PC-9 (cell line): ENCODE data around the gene BAIAP3. TPM values are rescaled to one million over a fixed set of nuclear protein-coding genes. Genes with fewer than 3 reads are reported as not detected.
"Not testable (repeated sequence)": the region's sequence is repeated elsewhere in the genome, so short reads cannot be mapped to it uniquely, and the experiment has no call there.

Source experiments
- BruUV-seq: library from RNA; stranded (reverse); fragments of 400-500 nt; replicated peaks from 2 replicates; lab custom pipeline; 2021; lab: Mats Ljungman, UMichigan
- CTCF ChIA-PET: fragments of 300-600 bp; sonication (Branson Sonifier 250); formaldehyde crosslinking; loops from one replicate; lab custom pipeline; 2022; ENCODE audit warnings: antibody characterized with exemption; lab: Charles Lee
- POLR2A ChIA-PET: fragments of 300-600 bp; sonication (Branson Sonifier 250); formaldehyde crosslinking; loops from one replicate; lab custom pipeline; 2022; ENCODE audit warnings: antibody characterized with exemption; ENCODE audit not compliant: unreplicated experiment; lab: Charles Lee
- DNase-seq, 2 experiments: peaks; one replicate each; pipeline versions ENCODE4 v3.0.0 to v3.0.0-alpha.2; 2015 to 2022; ENCODE audit warnings: mixed read lengths in 1 of 2
- H2AFZ ChIP-seq: fragments of 200-600 bp; sonication (generic); 2 replicates; pipeline ENCODE4 v1.8.1; 2017; ENCODE audit warnings: antibody characterized with exemption
- H3F3A ChIP-seq: fragments of 200-600 bp; sonication (generic); 2 replicates; pipeline ENCODE4 v1.8.1; 2017; ENCODE audit warnings: antibody characterized with exemption, mild to moderate bottlenecking, low read depth; ENCODE audit not compliant: insufficient read depth
- H3K27ac ChIP-seq: fragments of 200-600 bp; sonication (generic); 2 replicates; pipeline ENCODE4 v1.6.1; 2016; ENCODE audit warnings: mixed run types
- H3K27me3 ChIP-seq: fragments of 200-600 bp; sonication (generic); 2 replicates; pipeline ENCODE4 v1.6.1; 2016; ENCODE audit warnings: low read depth, mixed run types; ENCODE audit not compliant: insufficient read depth
- H3K36me3 ChIP-seq: fragments of 200-600 bp; sonication (generic); 2 replicates; pipeline ENCODE4 v1.6.1; 2016; ENCODE audit warnings: low read depth, mixed run types
- H3K4me1 ChIP-seq: fragments of 200-600 bp; sonication (generic); replicated peaks from 2 replicates; pipeline ENCODE4 v1.6.1; 2016; ENCODE audit warnings: mixed run types; ENCODE audit not compliant: insufficient read depth
- H3K4me2 ChIP-seq: fragments of 200-600 bp; sonication (generic); 2 replicates; pipeline ENCODE4 v1.6.1; 2017; ENCODE audit warnings: mixed run types
- H3K4me3 ChIP-seq: fragments of 200-600 bp; sonication (generic); 2 replicates; pipeline ENCODE4 v1.6.1; 2016; ENCODE audit warnings: mixed run types
- H3K79me2 ChIP-seq: fragments of 200-600 bp; sonication (generic); 2 replicates; pipeline ENCODE4 v1.6.1; 2017; ENCODE audit warnings: low read depth, mixed run types
- H3K9me2 ChIP-seq: fragments of 200-600 bp; sonication (generic); 2 replicates; pipeline ENCODE4 v1.8.1; 2017; ENCODE audit warnings: mild to moderate bottlenecking; ENCODE audit not compliant: insufficient read depth
- H3K9me3 ChIP-seq: fragments of 200-600 bp; sonication (generic); 2 replicates; pipeline ENCODE4 v1.8.1; 2016; ENCODE audit warnings: low read depth; ENCODE audit not compliant: insufficient read depth
- H4K20me1 ChIP-seq: fragments of 200-600 bp; sonication (generic); 2 replicates; pipeline ENCODE4 v1.8.1; 2017; ENCODE audit not compliant: insufficient read depth
- CTCF ChIP-seq: fragments of 200-600 bp; sonication (generic); conservative IDR thresholded peaks from 2 replicates; pipeline ENCODE4 v1.6.1; 2017; ENCODE audit warnings: mixed run types, antibody characterized with exemption, mild to moderate bottlenecking, moderate library complexity
- EZH2 ChIP-seq: fragments of 200-600 bp; sonication (generic); IDR thresholded peaks from 2 replicates; pipeline ENCODE4 v1.8.0; 2017; ENCODE audit warnings: antibody characterized with exemption, low read depth
- intact Hi-C: fragments of 100-400 bp; cut with micrococcal nuclease; formaldehyde crosslinking; loops from one replicate; pipeline ENCODE4 v1.10.0; 2022; ENCODE audit not compliant: unreplicated experiment
- total RNA-seq: library from RNA; stranded (reverse); gene quantifications from 2 replicates; pipeline ENCODE4 v1.2.3, GENCODE V29; 2021

BAIAP3 gene
- total RNA-seq, 1 experiment from 2014 or later: 35.0 TPM

GRCh38 chr16:1326391-1326790 is 7.1 kb upstream of the BAIAP3 start:
- Histone ChIP-seq H3K27me3 (no peaks in the 10 kb centered on the region), H3K79me2 (no peaks in the 10 kb centered on the region), H3K36me3 (no peaks in the 10 kb centered on the region; the same call in 1 of the 2 replicates), H3K4me2 (no peak overlapping the region), H4K20me1 (peaks cover 6% of the 10 kb centered on the region), H3K9me2 (no peaks in the 10 kb centered on the region), H3K4me3 (no peak overlapping the region), H2AFZ (no peak overlapping the region), H3F3A (peaks cover 13% of the 10 kb centered on the region; the same call in 1 of the 2 replicates), H3K9me3 (no peaks in the 10 kb centered on the region), H3K27ac (no peak overlapping the region), H3K4me1 (peaks cover 2% of the 10 kb centered on the region)
- intact Hi-C loops: no loop called here
- no peak for TF ChIP-seq EZH2
- no peak for TF ChIP-seq CTCF
- ChIA-PET CTCF (no interaction called here), POLR2A (interaction anchor here (0.6 kb wide), 1 partner anchor 29 kb away, joined by 3 read pairs; no protein-coding TSS in a partner anchor)
- DNase-seq: no peak
- BruUV-seq: no TSS peak

GRCh38 chr16:1326946-1327618 is 6.4 kb upstream of the BAIAP3 start:
- H3K27me3 ChIP-seq: no peaks in the 10 kb centered on the region
- no peak overlapping the region for H3K4me2 ChIP-seq
- intact Hi-C loops: no loop called here
- no peak overlapping the region for H2AFZ ChIP-seq
- ChIA-PET POLR2A (no interaction called here), CTCF (no interaction called here)
- DNase-seq: no peak
- TF ChIP-seq EZH2 (no peak), CTCF (no peak)
- peaks cover 6% of the 10 kb centered on the region for H4K20me1 ChIP-seq
- no peak overlapping the region for H3K4me3 ChIP-seq
- H3F3A ChIP-seq: peaks cover 13% of the 10 kb centered on the region; the same call in 1 of the 2 replicates
- BruUV-seq: no TSS peak
- H3K4me1 ChIP-seq: peaks cover 9% of the 10 kb centered on the region
- H3K27ac ChIP-seq: no peak overlapping the region
- no peaks in the 10 kb centered on the region for H3K36me3 ChIP-seq
- no peaks in the 10 kb centered on the region for H3K9me2 ChIP-seq
- H3K9me3 ChIP-seq: no peaks in the 10 kb centered on the region
- H3K79me2 ChIP-seq: no peaks in the 10 kb centered on the region

- intact Hi-C loops: no loop called here
- Histone ChIP-seq H3K27me3 (no peaks in the 10 kb centered on the region), H3K9me3 (no peaks in the 10 kb centered on the region), H3K9me2 (no peaks in the 10 kb centered on the region), H3K4me2 (no peak overlapping the region), H3K79me2 (no peaks in the 10 kb centered on the region), H3K36me3 (no peaks in the 10 kb centered on the region), H3F3A (peaks cover 13% of the 10 kb centered on the region; the same call in 1 of the 2 replicates), H3K27ac (no peak overlapping the region), H2AFZ (no peak overlapping the region), H3K4me1 (peaks cover 14% of the 10 kb centered on the region), H4K20me1 (peaks cover 6% of the 10 kb centered on the region), H3K4me3 (no peak overlapping the region)
- POLR2A ChIA-PET: no interaction called here
- no peak for DNase-seq
- no peak for TF ChIP-seq CTCF
- BruUV-seq: no TSS peak
- CTCF ChIA-PET: no interaction called here
Observed at GRCh38 chr16:1327619-1327947, 5.9 kb upstream of the BAIAP3 start.

- DNase-seq, H3K27ac ChIP-seq, H3K79me2 ChIP-seq, H4K20me1 ChIP-seq, H3K36me3 ChIP-seq, BruUV-seq, H3K9me3 ChIP-seq, CTCF ChIA-PET, H3K4me2 ChIP-seq, POLR2A ChIA-PET, H3K9me2 ChIP-seq, H3K4me3 ChIP-seq, intact Hi-C loops, H2AFZ ChIP-seq, H3K27me3 ChIP-seq: not testable (repeated sequence)
- H3F3A ChIP-seq: peaks cover 13% of the 10 kb centered on the region; the same call in 1 of the 2 replicates
- H3K4me1 ChIP-seq: peaks cover 15% of the 10 kb centered on the region
Observed at GRCh38 chr16:1328136-1328535, 5.3 kb upstream of the BAIAP3 start.

GRCh38 chr16:1328961-1329360 is 4.5 kb upstream of the BAIAP3 start:
- Histone ChIP-seq H3K4me1 (peaks cover 15% of the 10 kb centered on the region), H3F3A (peaks cover 13% of the 10 kb centered on the region; the same call in 1 of the 2 replicates)
- H3K4me2 ChIP-seq, H4K20me1 ChIP-seq, H3K27me3 ChIP-seq, H3K4me3 ChIP-seq, H3K27ac ChIP-seq, H2AFZ ChIP-seq, H3K36me3 ChIP-seq, H3K9me2 ChIP-seq, DNase-seq, BruUV-seq, H3K79me2 ChIP-seq, CTCF ChIA-PET, POLR2A ChIA-PET, H3K9me3 ChIP-seq, intact Hi-C loops: not testable (repeated sequence)
